Right ventricle myocardium inferior (tissue), 1 donor: ENCODE results near the gene POT1. TPM values are rescaled to one million over a fixed set of nuclear protein-coding genes. Genes with fewer than 3 reads are reported as not detected.

ENCODE experiments used
- ATAC-seq: fragments of 200-7000 bp; cut with Tn5 transposase; one replicate; pipeline ENCODE4 v1.9.1; 2020; ENCODE audit warnings: mild to moderate bottlenecking, moderate library complexity
- DNase-seq: peaks from one replicate; pipeline ENCODE4 v3.0.0; 2021; ENCODE audit errors: missing footprints
- intact Hi-C: fragments of 100-400 bp; cut with DNase I; formaldehyde crosslinking; loops from one replicate; pipeline ENCODE4 v1.11.0; 2022
- total RNA-seq: library from RNA; stranded (reverse); fragmentation: NEBNext Ultra II Directional; extraction: Animal tissue kit (Norgen Biotek cat#: 25700); gene quantifications from one replicate; pipeline ENCODE4 v1.2.1, GENCODE V29; 2021
- donor health status: DM: no; HTN: yes; CAD: no; lungs with severe emphysema.

The POT1 gene
- total RNA-seq, 1 donor from 2014 or later: 12.1 TPM

DNA sequence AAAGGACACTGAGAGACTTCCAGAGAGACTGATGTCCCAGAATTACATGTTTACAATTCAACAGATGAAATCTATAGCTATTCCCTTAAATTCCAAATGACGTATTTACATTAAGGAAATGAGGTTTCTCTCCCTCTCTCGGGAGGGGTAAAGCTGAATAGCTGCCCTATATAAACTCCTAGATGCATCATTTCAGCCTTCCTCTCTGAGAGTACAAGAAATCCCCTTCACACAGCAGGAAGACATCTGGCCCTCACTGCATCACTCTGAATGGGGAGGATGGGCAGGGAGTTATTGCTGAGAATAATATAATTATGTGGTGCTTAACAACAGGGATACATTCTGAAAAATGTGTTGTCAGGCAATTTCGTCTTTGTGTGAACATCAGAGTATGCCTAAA, 11.0 kb downstream of the POT1 start:
- intact Hi-C loops: no loop called here
- ATAC-seq: no peak
- no peak for DNase-seq

DNA sequence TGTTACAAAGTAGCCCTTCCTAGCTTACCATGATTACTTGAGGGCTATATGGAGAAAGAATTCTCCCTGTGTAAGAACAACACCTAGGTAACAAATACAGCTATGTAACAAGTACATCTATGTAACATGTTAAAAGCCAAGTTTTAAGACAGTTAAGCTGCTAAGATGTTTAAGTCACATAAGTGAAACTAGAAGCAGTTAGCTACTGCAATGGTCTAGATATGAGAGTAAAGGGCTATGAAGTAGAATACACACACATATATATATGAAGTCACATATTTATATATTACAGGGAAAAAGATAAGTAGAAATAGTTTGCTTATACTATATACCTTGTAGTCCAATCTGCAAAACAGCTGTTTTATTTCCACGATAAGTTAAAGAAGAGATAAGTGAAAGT, 14.4 kb downstream of the POT1 start:
- DNase-seq (no peak), ATAC-seq (no peak)
- intact Hi-C loops: no loop called here

DNA sequence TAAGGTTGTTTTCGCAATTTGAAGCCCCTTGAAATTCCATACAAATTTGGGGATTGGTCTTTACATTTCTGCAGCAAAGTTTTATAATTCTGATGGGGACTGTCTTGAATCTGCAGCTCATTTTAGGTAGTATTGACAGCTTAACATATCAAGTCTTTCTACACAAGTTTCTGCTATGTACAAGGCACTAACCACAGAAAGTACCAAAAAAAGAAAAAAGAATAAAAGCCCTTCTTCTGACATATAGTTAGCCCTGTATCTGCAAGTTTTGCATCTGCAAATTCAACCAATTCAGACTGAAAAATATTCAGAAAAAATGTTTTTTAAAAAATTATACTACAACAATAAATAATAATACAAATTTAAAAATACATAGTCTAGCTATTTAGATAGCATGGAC, 15.3 kb downstream of the POT1 start:
- intact Hi-C loops: no loop called here
- DNase-seq: no peak
- no peak for ATAC-seq

DNA sequence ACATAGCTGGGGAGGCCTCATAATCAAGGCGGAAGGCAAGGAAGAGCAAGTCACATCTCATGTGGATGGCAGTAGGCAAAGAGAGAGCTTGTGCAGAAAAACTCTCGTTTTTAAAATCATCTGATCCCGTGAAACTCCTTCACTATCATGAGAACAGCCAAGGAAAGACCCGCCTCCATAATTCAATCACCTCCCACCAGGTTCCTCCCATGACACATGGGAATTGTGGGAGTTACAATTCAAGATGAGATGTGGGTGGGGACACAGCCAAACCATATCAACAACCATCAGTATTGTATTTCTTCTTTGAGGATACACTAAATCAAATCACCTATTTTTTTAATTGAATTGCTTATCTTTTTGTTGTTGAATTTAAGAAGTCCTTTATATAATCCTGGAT, 16.7 kb downstream of the POT1 start:
- intact Hi-C loops: no loop called here
- ATAC-seq: no peak

DNA sequence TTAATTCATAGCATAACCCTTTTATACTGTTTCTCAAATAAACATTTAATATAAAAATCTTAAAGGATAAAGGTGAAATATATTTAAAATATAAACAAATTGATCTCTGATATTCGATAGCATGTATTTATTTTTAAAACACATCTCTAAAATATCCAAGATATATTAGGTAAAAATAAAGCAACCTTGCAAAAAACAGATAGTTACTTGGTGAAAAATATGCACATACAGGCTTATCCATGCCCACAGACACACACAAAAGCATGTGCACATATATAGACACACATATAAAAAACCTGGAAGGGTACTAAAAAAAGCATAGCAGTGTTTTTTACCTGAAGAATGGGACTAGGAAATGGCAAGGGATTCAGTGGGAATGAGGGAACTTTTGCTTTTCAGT, 19.8 kb downstream of the POT1 start:
- intact Hi-C loops: no loop called here

More for the DNA sequence above, 16.7 kb downstream of the POT1 start:
- no peak for DNase-seq

DNA sequence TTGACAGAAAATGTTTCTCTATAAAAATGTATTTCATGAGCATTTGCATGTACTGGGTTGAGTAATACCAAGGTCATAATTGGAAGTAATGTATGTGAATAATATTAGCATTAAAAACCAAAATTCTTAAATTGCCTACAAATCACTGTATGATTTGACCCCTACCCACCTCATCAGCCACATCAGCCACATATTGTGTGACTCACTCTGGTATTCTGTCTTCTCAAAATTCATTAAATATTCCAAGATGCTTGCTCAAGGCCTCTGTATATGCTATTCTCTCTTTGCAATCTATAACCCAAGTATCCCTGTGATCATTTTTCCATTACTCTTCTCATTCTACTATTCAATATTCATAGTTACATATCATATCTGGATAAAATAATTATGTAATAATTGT, 21.4 kb downstream of the POT1 start:
- ATAC-seq (no peak), DNase-seq (no peak)
- intact Hi-C loops: no loop called here

More for the DNA sequence above, 19.8 kb downstream of the POT1 start:
- ATAC-seq (no peak), DNase-seq (no peak)

DNA sequence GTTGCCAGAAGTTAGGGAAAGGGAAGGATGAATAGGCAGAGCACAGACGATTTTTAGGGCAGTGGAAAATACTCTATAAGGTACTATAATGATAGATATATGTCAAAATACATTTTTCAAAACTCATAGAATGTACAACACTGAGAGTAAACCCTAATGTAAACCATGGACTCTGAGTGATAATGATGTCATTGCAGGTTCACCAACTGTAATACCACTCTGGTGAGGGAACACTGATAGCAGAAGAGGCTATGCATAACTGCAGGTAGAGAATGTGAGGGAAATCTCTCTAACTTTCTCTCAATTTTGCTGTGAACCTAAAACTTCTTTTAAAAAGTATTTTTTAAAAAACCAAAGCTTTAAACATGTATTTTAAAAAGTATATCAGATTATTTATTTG, 22.1 kb downstream of the POT1 start:
- DNase-seq: no peak
- intact Hi-C loops: no loop called here
- no peak for ATAC-seq

DNA sequence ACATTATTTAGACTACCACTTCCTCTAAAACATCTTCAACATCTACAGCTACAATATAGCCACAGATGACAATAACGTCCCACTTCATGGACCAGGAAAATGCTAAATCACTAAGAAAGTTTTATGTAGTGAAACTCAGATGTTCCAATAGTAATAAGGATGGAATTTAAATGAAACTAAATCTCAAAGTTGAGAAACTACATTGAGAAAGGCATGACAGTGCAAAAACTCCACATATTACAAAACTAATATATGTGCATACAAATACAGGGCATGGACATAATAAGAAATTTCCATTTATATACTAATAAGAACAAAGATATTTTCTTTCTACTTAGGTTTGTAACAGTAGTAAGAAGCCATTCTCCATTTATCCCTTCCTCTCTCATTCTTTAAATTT, 31.1 kb downstream of the POT1 start:
- DNase-seq (no peak), ATAC-seq (no peak)
- intact Hi-C loops: no loop called here

DNA sequence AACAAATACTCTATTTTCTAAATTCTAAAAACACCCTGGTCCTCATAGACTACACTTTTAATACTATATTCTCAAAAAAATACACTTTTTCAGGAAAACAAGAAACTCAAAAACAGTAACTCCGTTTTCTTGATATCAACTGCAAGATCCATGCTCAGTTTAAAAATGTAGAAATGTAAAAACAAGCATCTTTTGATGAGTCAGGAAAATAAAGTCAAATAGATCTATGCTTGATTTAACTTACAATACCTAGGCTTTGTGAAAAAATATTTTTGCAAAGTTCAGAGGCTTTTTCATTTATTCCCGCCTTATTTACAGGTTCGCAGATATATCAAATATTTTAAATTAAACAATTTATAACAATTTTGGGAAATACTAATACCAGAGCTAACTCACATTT, 33.6 kb downstream of the POT1 start:
- intact Hi-C loops: no loop called here
- ATAC-seq: no peak
- DNase-seq: no peak

DNA sequence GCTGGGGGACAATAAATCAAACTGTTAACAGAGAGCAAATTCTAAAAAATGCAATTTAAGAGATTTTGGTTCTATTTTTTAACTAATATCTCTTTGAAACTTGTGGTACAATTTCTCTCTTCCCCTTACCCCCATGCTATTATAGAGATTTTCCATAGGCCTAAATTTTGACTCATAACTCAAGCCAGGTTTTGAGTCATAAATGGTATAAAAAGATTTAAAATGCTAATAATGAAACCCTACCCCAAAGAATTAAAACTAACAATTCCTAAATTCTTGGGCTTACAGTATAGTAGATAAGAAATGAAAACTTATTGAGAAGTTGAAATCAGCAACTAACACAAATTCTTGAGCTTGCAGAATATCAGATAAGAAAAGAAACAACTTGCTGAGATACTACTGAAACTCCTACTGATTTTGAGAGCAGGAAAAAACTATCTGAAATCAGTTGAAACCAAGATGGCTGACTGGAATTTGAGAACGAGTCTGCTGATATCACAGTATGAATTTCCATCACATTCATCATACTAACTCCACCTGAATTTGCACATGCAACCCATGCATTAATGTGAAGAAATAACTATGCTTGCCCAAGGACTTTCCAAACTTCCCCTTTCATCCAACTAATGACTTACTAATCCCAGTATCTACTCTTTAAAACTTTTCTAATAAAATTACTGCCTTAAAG, 36.3 kb downstream of the POT1 start:
- no peak for ATAC-seq
- intact Hi-C loops: no loop called here
- DNase-seq: no peak

DNA sequence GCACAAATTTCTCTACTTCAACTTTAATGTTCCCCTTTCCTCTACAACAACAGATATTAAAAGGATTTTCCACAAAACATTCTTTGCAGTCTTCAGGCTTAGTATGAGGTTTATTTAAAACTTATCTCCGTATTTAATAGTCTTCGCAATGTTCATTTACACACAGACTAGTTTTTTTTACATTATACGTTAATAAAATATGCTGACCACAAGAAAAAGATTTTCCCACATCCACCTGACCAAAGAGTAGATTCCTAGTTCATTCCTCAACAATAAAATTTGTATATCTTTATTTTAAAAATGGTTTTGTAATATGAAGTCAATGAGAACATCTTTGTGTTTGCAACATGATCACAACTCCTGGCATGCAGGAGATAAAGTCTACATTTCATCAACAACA, 42.4 kb downstream of the POT1 start:
- intact Hi-C loops: no loop called here
- DNase-seq (no peak), ATAC-seq (no peak)

DNA sequence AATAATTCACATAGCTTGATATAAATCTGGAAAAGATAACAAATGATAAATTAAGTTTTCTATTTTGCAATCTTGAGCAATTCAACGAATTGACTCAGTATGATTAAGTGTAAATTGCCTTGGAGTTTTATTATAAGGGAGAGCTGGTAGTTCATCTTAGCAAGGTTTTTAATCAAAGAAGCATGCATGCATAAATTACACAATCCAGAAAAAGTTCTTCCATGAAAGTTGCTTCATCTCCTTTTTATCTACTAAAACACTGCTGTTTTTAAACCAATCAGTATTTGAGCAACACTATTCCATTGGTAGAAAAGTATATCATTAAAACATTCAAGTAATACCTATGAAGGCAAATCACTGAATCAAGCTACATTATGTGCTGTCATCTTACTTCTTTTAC, 47.6 kb downstream of the POT1 start:
- ATAC-seq (no peak), DNase-seq (no peak)
- intact Hi-C loops: no loop called here

DNA sequence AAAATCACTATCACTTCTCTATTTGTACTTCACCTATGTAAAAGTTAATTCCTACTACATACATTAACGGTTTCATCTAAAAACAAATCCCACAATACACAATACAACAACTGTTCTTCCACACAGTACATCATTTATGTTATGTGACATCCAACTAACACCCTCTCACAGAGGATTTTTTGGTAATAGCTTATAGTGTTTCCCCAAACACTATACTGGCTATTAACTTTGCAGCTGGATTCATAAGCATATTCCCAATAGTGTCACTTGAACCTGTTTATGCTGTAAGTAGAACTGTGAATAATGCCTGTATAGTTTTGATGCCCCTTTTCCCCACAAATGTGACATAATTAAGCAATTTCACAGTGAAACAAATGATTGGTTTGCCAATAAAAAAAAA, 49.9 kb downstream of the POT1 start:
- intact Hi-C loops: no loop called here
- no peak for ATAC-seq

DNA sequence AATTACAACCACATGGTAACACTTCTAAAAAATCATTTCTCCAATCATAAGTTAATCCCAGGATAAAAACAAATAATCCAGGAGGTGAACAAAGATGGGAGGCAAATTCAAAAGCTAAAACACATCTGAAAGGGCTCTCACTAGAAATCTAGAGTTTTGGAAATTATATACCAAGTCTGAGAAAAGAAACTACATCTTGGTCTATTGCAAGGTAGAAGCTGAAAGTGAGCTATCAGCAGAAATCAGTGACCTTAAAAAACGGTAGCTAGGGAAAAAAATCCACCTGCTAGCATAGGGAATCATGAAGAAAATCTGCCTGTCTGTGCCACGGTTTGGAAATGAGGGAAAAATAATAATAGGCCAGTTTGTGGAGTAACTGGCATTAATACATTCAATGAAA, 50.5 kb downstream of the POT1 start:
- intact Hi-C loops: no loop called here
- DNase-seq: no peak
- ATAC-seq: no peak

More for the DNA sequence above, 49.9 kb downstream of the POT1 start:
- no peak for DNase-seq

DNA sequence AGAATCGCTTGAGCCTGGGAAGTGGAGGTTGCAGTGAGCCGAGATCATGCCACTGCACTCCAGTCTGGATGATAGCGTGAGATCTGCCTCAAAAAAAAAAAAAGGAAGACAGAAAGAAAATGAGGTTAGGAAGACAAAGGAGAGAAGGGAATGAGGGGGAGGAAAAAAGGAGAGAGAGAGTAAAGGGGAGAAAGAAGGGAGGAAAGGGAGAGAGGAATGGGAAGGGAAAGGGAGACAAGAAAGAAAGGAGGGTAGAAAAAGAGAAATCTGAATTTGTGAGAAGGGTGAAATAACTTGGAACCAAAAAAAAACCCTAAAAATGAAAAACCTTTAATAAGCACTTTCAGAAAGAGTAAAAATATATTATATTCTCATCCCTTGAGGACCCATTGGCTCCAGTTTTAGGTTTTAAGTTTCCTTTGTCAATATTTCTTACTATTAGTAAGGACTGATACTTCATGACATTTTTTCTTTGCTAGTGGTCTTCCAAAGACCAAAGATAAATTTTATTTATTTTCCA, 54.9 kb downstream of the POT1 start:
- intact Hi-C loops: no loop called here
- DNase-seq: no peak
- no peak for ATAC-seq

DNA sequence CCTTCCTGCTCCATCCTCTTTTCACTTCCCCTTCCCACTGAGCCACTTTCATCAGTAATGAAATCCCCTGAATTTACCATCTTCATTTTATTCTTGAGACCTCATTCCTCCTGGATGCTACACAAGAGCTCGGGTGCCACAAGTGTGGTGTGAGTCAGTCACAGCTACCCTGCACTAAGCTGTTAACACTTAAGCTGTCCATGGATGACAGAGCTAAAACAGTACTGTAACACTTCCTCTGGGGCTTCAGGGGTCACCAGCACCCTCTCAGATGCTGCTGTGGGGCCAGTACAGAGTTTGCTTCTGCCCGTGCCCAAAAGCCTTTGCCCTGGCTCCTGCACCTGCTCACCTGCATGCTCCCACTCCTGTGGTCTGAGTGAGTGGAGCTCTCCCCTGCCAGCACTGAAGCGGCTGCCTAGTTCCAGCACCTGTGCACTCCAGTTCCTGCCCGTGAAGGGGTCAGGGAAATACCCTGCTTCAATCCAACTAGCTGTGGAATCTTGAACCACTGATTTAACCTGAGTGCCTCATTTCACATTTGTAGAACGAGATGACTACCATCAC, 71.9 kb downstream of the POT1 start:
- ATAC-seq: no peak
- intact Hi-C loops: no loop called here

DNA sequence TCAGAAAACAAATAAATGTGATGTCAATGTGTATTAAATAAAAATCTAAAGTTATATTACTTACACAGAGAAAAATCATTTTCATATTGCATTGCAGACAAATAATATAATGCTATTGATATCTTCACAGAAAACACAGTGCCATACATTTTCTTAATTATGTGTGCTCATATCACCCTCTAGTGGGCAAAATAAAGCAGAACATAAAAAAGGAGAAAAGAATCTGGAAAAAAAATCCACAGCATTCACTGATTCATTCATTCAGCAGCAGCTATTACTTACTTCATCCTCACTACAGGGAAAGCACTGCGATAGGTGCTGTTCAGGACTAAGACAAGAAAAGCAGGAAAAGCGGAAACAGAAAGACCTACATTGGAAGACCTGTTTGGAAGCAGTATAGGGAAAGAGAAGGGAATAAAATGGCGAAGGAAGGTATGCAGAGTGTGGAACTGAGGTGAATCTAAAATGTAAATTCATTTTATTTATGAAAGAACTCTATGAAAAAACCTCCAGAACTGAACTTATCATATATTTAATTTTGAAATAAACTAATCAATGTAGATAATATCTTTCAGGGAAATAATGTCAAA, 73.2 kb downstream of the POT1 start:
- intact Hi-C loops: no loop called here
- no peak for ATAC-seq
- no peak for DNase-seq

More for the DNA sequence above, 71.9 kb downstream of the POT1 start:
- no peak for DNase-seq

DNA sequence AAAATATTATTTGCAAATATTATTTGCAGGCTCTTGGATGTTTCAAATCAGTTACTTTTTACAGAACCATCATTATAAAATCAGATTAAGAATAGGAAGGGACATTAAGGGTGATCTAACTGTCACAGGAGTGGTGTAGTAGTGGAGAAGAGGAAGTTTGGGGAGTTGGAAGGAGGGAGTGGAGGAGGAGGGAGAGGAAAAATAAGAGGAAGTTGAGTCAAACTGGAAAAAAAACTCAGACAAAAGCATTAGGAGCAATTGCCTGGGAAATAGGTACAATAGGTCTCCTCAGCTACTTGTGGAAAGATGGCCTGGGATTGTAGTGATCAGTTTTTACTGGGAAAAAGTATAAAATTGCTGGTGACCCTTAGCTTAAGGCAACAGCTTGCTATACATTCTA, 86.3 kb downstream of the POT1 start:
- DNase-seq: no peak
- no peak for ATAC-seq
- intact Hi-C loops: no loop called here

DNA sequence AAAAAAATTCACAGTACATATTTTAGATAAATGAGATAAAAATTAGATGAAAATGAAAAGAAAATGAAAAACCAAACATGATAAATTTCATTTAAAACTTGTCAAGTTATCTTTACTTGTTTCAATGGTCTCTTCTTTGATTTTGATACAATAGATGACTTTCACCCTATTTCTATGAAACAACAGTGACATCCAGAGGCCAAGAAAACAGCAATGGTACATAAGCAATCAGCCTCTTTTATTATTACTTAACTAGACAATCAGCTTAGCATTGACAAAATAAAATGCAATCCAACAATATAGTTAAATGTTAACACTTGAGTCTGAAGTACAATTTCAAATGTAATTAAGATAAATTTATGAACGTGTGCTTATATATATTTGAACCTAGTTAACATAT, 89.2 kb downstream of the POT1 start:
- DNase-seq: no peak
- ATAC-seq: no peak
- intact Hi-C loops: no loop called here

DNA sequence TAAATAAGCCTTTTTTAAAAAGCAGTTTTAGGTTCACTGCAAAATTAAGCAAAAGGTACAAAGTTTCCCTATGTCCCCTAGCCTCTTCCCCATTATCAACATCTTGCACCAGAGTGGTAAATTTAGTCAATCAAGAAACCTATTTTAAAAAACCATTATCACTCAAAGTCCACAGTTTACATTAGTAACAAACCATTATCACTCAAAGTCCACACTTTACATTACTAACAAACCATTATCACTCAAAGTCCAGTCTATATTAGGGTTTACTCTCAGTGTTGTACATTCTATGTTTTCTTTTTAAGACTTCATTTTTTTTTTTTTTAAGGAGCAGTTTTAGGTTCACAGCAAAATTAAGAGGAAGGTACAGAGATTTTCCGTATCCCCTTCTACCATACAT, 89.9 kb downstream of the POT1 start:
- intact Hi-C loops: no loop called here
- DNase-seq (no peak), ATAC-seq (no peak)
